OCI-LY7 (cell line): ENCODE data around the gene KRTAP4-9. TPM values are rescaled to one million over a fixed set of nuclear protein-coding genes. Genes with fewer than 3 reads are reported as not detected.
"Not testable (repeated sequence)": the region's sequence is repeated elsewhere in the genome, so short reads cannot be mapped to it uniquely, and the experiment has no call there.

Experiments used
- BruUV-seq: library from RNA; stranded (reverse); fragments of 400-500 nt; replicated peaks from 2 replicates; lab custom pipeline; 2021; lab: Mats Ljungman, UMichigan
- CTCF ChIA-PET: fragments of 300-600 bp; sonication (Branson Sonifier 250); formaldehyde crosslinking; loops from one replicate; lab custom pipeline; 2022; ENCODE audit warnings: antibody characterized with exemption; ENCODE audit not compliant: unreplicated experiment; lab: Charles Lee
- POLR2A ChIA-PET: fragments of 300-600 bp; sonication (Branson Sonifier 250); formaldehyde crosslinking; loops from one replicate; lab custom pipeline; 2022; ENCODE audit warnings: antibody characterized with exemption; lab: Charles Lee
- DNase-seq: peaks from one replicate; pipeline ENCODE4 v3.0.0-alpha.2; 2015; ENCODE audit warnings: low spot score
- H2AFZ ChIP-seq: fragments of 200-600 bp; sonication (generic), shearing (Covaris generic); 2 replicates; pipeline ENCODE4 v1.6.1; 2014; ENCODE audit warnings: mild to moderate bottlenecking, antibody characterized with exemption, low read length, moderate library complexity
- H3K27ac ChIP-seq: fragments of 200-600 bp; sonication (generic); 2 replicates; pipeline ENCODE4 v1.5.1; 2014; ENCODE audit warnings: mixed run types, low read depth, mild to moderate bottlenecking, moderate library complexity, low read length, inconsistent platforms; ENCODE audit not compliant: poor library complexity, severe bottlenecking
- H3K36me3 ChIP-seq: fragments of 200-600 bp; sonication (generic); 2 replicates; pipeline ENCODE4 v1.6.1; 2014; ENCODE audit warnings: mild to moderate bottlenecking, antibody characterized with exemption, low read length, moderate library complexity, mixed read lengths; ENCODE audit not compliant: insufficient read depth
- H3K4me1 ChIP-seq: fragments of 200-600 bp; sonication (generic); 2 replicates; pipeline ENCODE4 v1.5.1; 2014; ENCODE audit warnings: mild to moderate bottlenecking, low read length; ENCODE audit not compliant: insufficient read depth, poor library complexity, severe bottlenecking
- H3K4me2 ChIP-seq: fragments of 200-600 bp; sonication (generic); 2 replicates; pipeline ENCODE4 v1.6.1; 2014; ENCODE audit warnings: mild to moderate bottlenecking, low read length
- H3K4me3 ChIP-seq: fragments of 200-600 bp; sonication (generic); 2 replicates; pipeline ENCODE4 v1.5.1; 2014; ENCODE audit warnings: mild to moderate bottlenecking, low read depth, low read length; ENCODE audit not compliant: poor library complexity, severe bottlenecking
- H3K79me2 ChIP-seq: fragments of 200-600 bp; sonication (generic); 2 replicates; pipeline ENCODE4 v1.6.1; 2016; ENCODE audit warnings: low read depth, mild to moderate bottlenecking, low read length, moderate library complexity, mixed read lengths; ENCODE audit not compliant: insufficient read depth
- H3K9me2 ChIP-seq: fragments of 200-600 bp; sonication (generic); 2 replicates; pipeline ENCODE4 v1.6.1; 2016; ENCODE audit warnings: mild to moderate bottlenecking, low read length, mixed read lengths; ENCODE audit not compliant: insufficient read depth
- H3K9me3 ChIP-seq: fragments of 200-600 bp; sonication (generic); 2 replicates; pipeline ENCODE4 v1.6.1; 2014; ENCODE audit warnings: mild to moderate bottlenecking, mixed run types, low read length, mixed read lengths
- H4K20me1 ChIP-seq: fragments of 200-600 bp; sonication (generic); 2 replicates; pipeline ENCODE4 v1.6.1; 2014; ENCODE audit warnings: mild to moderate bottlenecking, antibody characterized with exemption, low read length, moderate library complexity, mixed read lengths; ENCODE audit not compliant: insufficient read depth
- EZH2phosphoT487 ChIP-seq: fragments of 200-600 bp; sonication (generic); IDR thresholded peaks from 2 replicates; pipeline ENCODE4 v1.6.1; 2018; ENCODE audit warnings: low read depth, borderline replicate concordance, mild to moderate bottlenecking, mixed run types, antibody characterized with exemption, low read length, moderate library complexity, mixed read lengths
- intact Hi-C: fragments of 100-400 bp; cut with micrococcal nuclease; formaldehyde crosslinking; loops from one replicate; pipeline ENCODE4 v1.10.0; 2022; ENCODE audit not compliant: unreplicated experiment
- total RNA-seq, 2 experiments: library from RNA; depleted of rRNA in 1 of 2; stranded (reverse); fragments of >200 nt in 1 of 2; shearing (Covaris generic) in 1 of 2; gene quantifications; 2 replicates each; pipeline ENCODE4 v1.2.3, GENCODE V29; 2014 to 2022
- TF ChIP-seq, protein P1 (sequence below): fragments of 200-600 bp; sonication (generic); conservative IDR thresholded peaks from 2 replicates; pipeline ENCODE4 v1.5.1; 2014; ENCODE audit warnings: mild to moderate bottlenecking, antibody characterized with exemption, low read length, moderate library complexity, mixed read lengths

The KRTAP4-9 gene
- total RNA-seq, 2 experiments from 2014 or later = not detected

DNA sequence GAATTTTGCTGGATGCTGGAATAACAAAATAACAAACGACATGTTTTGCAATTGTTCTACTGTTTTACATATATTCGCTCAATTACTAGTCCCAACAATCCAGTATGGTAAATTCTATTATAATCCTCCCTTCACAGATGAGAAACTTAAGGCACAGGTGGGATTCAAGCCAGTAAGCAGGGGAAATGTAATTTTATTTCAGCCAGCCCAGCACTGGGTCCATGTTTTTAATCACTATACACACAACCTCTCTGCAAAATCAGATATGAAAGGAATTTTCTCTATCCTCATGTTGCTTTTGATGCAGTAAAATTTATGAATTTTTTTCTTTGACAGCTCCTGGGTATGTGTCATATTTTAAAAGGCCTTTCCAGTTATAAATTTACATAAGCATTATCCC lies 40.1 kb downstream of the KRTAP4-9 start:
- Histone ChIP-seq H4K20me1 (no peaks in the 10 kb centered on the region), H2AFZ (no peak overlapping the region), H3K36me3 (no peaks in the 10 kb centered on the region), H3K79me2 (no peaks in the 10 kb centered on the region), H3K4me3 (no peak overlapping the region), H3K9me3 (peaks cover 7% of the 10 kb centered on the region; the same call in 1 of the 2 replicates), H3K27ac (no peak overlapping the region), H3K9me2 (no peaks in the 10 kb centered on the region), H3K4me1 (no peaks in the 10 kb centered on the region), H3K4me2 (no peak overlapping the region)
- no peak for DNase-seq
- POLR2A ChIA-PET = no interaction called here
- intact Hi-C loops = no loop called here
- TF ChIP-seq, protein P1, sequence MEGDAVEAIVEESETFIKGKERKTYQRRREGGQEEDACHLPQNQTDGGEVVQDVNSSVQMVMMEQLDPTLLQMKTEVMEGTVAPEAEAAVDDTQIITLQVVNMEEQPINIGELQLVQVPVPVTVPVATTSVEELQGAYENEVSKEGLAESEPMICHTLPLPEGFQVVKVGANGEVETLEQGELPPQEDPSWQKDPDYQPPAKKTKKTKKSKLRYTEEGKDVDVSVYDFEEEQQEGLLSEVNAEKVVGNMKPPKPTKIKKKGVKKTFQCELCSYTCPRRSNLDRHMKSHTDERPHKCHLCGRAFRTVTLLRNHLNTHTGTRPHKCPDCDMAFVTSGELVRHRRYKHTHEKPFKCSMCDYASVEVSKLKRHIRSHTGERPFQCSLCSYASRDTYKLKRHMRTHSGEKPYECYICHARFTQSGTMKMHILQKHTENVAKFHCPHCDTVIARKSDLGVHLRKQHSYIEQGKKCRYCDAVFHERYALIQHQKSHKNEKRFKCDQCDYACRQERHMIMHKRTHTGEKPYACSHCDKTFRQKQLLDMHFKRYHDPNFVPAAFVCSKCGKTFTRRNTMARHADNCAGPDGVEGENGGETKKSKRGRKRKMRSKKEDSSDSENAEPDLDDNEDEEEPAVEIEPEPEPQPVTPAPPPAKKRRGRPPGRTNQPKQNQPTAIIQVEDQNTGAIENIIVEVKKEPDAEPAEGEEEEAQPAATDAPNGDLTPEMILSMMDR = no peak
- no peak for TF ChIP-seq EZH2phosphoT487
- BruUV-seq = no TSS peak
- CTCF ChIA-PET = no interaction called here

DNA sequence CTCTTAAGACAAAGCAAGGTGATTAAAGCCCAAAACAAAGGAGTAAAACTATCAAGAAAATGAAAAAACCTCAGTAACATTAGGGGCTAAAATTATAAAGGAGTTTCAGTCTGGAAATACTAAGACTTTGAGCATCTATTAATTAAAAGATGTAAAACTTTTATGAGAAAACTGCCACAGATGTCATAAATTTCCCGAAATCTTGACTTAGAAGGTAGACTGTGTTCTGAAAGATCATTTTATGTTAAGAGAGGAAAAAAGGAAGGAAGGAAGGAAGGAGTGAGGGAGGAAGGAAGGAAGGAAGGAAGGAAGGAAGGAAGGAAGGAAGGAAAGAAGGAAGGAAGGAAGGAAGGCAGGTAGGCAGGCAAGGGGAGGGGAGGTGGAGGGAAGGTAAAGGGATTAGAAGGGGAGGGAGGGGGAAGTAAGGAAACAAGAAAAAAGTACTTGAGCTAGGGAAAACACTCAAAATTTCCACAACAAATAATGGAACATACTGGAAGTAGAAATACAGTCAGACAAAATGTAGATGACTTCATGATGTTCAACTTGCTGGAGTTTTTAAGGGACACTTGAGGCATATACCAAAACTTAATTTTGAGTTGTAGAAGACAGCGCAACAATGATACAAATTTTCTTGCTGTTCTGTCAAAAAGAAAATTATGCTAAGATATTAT lies 42.5 kb downstream of the KRTAP4-9 start:
- no peak for DNase-seq
- H3K27ac ChIP-seq = no peak overlapping the region
- no peak for TF ChIP-seq EZH2phosphoT487
- TF ChIP-seq, protein P1 = no peak
- H3K9me2 ChIP-seq = no peaks in the 10 kb centered on the region
- CTCF ChIA-PET = no interaction called here
- POLR2A ChIA-PET = interaction anchor here (0.7 kb wide), 1 partner anchor 394 kb away, joined by 3 read pairs; no protein-coding TSS in a partner anchor
- no peaks in the 10 kb centered on the region for H3K4me1 ChIP-seq
- H3K36me3 ChIP-seq = no peaks in the 10 kb centered on the region
- no TSS peak for BruUV-seq
- H3K79me2 ChIP-seq = no peaks in the 10 kb centered on the region
- intact Hi-C loops = no loop called here
- no peaks in the 10 kb centered on the region; the same call in 1 of the 2 replicates for H3K9me3 ChIP-seq
- H3K4me3 ChIP-seq = no peak overlapping the region
- H2AFZ ChIP-seq = no peak overlapping the region
- no peaks in the 10 kb centered on the region for H4K20me1 ChIP-seq
- no peak overlapping the region for H3K4me2 ChIP-seq

DNA sequence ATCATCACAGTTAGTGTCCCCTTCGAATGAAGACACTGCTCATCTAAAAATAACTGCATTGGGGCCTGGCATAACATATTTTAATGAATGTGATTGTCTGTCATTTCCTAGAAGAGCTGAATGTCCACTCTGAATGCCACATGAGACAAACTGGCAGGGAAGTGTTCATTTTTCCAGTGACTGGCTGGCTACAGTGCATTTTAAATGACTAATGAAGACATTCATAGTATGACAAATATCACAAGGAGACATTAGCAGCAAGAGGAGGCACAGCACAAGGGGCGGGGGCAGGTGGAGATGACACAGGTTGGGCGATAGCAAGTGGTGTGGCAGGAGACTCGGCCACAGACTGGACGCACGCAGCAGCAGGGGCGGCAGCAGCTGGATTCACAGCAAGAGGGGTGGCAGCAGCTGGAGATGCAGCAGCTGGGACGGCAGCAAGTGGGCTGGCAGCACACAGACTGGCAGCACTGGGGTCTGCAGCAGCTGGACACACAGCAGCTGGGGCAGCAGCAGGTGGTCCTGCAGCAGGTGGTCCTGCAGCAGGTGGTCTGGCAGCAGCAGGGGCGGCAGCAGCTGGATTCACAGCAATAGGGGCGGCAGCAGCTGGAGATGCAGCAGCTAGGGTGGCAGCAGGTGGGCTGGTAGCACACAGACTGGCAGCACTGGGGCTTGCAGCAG lies 43.9 kb downstream of the KRTAP4-9 start:
- H3K36me3 ChIP-seq, H3K4me2 ChIP-seq, H3K9me3 ChIP-seq, H4K20me1 ChIP-seq, POLR2A ChIA-PET, H3K79me2 ChIP-seq, CTCF ChIA-PET, BruUV-seq, H3K4me3 ChIP-seq, DNase-seq, intact Hi-C loops, H3K27ac ChIP-seq, H2AFZ ChIP-seq, H3K4me1 ChIP-seq, H3K9me2 ChIP-seq: not testable (repeated sequence)
